Fibroblast of peridontal ligament (primary cell): ENCODE data around the gene OTUB2.

Experiments used
- DNase-seq: peaks from one replicate; pipeline ENCODE4 v3.0.0-alpha.2; 2010; ENCODE audit errors: extremely low read depth

Gene OTUB2

GRCh38 chr14:94040796-94041195 is 14.7 kb downstream of the OTUB2 start:
- no peak for DNase-seq

- DNase-seq: peak; percentile 33
Measured at GRCh38 chr14:94041551-94042346, 15.6 kb downstream of the OTUB2 start.

GRCh38 chr14:94042433-94043091 is 16.4 kb downstream of the OTUB2 start:
- DNase-seq: no peak

- peak; percentile 22 for DNase-seq
Measured at GRCh38 chr14:94043111-94043755, 17.1 kb downstream of the OTUB2 start.

- no peak for DNase-seq
Measured at GRCh38 chr14:94043756-94044475, 17.8 kb downstream of the OTUB2 start.

- no peak for DNase-seq
Measured at GRCh38 chr14:94044476-94045091, 18.4 kb downstream of the OTUB2 start.

- no peak for DNase-seq
Measured at GRCh38 chr14:94045101-94045500, 19.0 kb downstream of the OTUB2 start.

GRCh38 chr14:94045563-94046345 is 19.6 kb downstream of the OTUB2 start:
- no peak for DNase-seq

- no peak for DNase-seq
Measured at GRCh38 chr14:94046696-94047250, 20.6 kb downstream of the OTUB2 start.

- no peak for DNase-seq
Measured at GRCh38 chr14:94047581-94047980, 21.4 kb downstream of the OTUB2 start.

GRCh38 chr14:94048691-94049624 is 22.8 kb downstream of the OTUB2 start:
- no peak for DNase-seq

- DNase-seq: no peak
Measured at GRCh38 chr14:94049625-94050023, 23.5 kb downstream of the OTUB2 start.

- DNase-seq: no peak
Measured at GRCh38 chr14:94050231-94050880, 24.2 kb downstream of the OTUB2 start.

GRCh38 chr14:94051115-94051514 is 25.0 kb downstream of the OTUB2 start:
- DNase-seq: peak; percentile 63

GRCh38 chr14:94051779-94052178 is 25.6 kb downstream of the OTUB2 start:
- no peak for DNase-seq

GRCh38 chr14:94052199-94052598 is 26.1 kb downstream of the OTUB2 start:
- DNase-seq: no peak

- no peak for DNase-seq
Measured at GRCh38 chr14:94052662-94053061, 26.5 kb downstream of the OTUB2 start.

GRCh38 chr14:94054401-94054800 is 28.3 kb downstream of the OTUB2 start:
- no peak for DNase-seq

- no peak for DNase-seq
Measured at GRCh38 chr14:94054936-94055335, 28.8 kb downstream of the OTUB2 start.
